AG04449 (cell line): ENCODE results near the gene AKAP8.

Experiments used
- CTCF ChIA-PET: fragments of 350-600 bp; formaldehyde crosslinking; extraction: SDS; loops from one replicate; lab custom pipeline; 2021; ENCODE audit warnings: antibody characterized with exemption; lab: Yijun Ruan, JAX
- POLR2A ChIA-PET: fragments of 400-600, 350-600 bp; formaldehyde crosslinking; extraction: SDS; loops from one replicate; lab custom pipeline; 2020; ENCODE audit warnings: antibody characterized with exemption, inconsistent platforms; lab: Yijun Ruan, JAX
- DNase-seq: peaks from one replicate; pipeline ENCODE4 v3.0.0-alpha.2; 2010; ENCODE audit warnings: low read depth, low spot score
- H3K4me3 ChIP-seq: 2 replicates; pipeline ENCODE4 v1.5.1; 2011; ENCODE audit warnings: low read depth, mild to moderate bottlenecking, control low read depth, low read length
- CTCF ChIP-seq: IDR thresholded peaks from one replicate; pipeline ENCODE4 v1.5.1; 2011; ENCODE audit warnings: mild to moderate bottlenecking, moderate library complexity, low read length, control low read depth, inconsistent platforms; ENCODE audit not compliant: insufficient read depth; ENCODE audit errors: missing control alignments

Gene AKAP8

GRCh38 chr19:15379999-15380647 lies 536 bp upstream of the AKAP8 start:
- no peak for DNase-seq
- CTCF ChIA-PET, result interaction anchor here (1.1 to 1.6 kb wide), 5 partner anchors 39 to 288 kb away, joined by 3 to 7 read pairs (median 4); no protein-coding TSS in a partner anchor
- POLR2A ChIA-PET, result interaction anchor here (0.8 to 3.2 kb wide), 5 partner anchors 38 to 272 kb away, joined by 3 to 26 read pairs (median 4); partner anchors contain the start of gene AKAP8L
- no peak for TF ChIP-seq CTCF
- peak overlapping the region; percentile 69 for H3K4me3 ChIP-seq

GRCh38 chr19:15378534-15379082 lies 979 bp downstream of the AKAP8 start:
- CTCF ChIA-PET, result interaction anchor here (0.9 to 1.6 kb wide), 12 partner anchors 8 to 287 kb away, joined by 3 to 7 read pairs (median 4); no protein-coding TSS in a partner anchor
- H3K4me3 ChIP-seq, result peak overlapping the region; percentile 98
- no peak for TF ChIP-seq CTCF
- DNase-seq, result no peak
- POLR2A ChIA-PET, result interaction anchor here (0.8 to 3.2 kb wide), 7 partner anchors 13 to 153 kb away, joined by 3 to 26 read pairs (median 5); partner anchors contain the start of gene AKAP8L

- no peak for TF ChIP-seq CTCF
- ChIA-PET POLR2A (no interaction called here), CTCF (interaction anchor here (1.4 kb wide), 1 partner anchor 220 kb away, joined by 3 read pairs; no protein-coding TSS in a partner anchor)
- no peak overlapping the region for H3K4me3 ChIP-seq
- no peak for DNase-seq
These were observed 4.7 kb downstream of the AKAP8 start for GRCh38 chr19:15374796-15375440.

GRCh38 chr19:15374105-15374651 lies 5.4 kb downstream of the AKAP8 start:
- H3K4me3 ChIP-seq, result no peak overlapping the region
- no peak for DNase-seq
- ChIA-PET POLR2A (no interaction called here), CTCF (no interaction called here)
- TF ChIP-seq CTCF, result no peak

- TF ChIP-seq CTCF, result no peak
- ChIA-PET CTCF (no interaction called here), POLR2A (interaction anchor here (1.2 kb wide), 1 partner anchor 14 kb away, joined by 3 read pairs; no protein-coding TSS in a partner anchor)
- DNase-seq, result no peak
- H3K4me3 ChIP-seq, result no peak overlapping the region
These were observed 5.9 kb downstream of the AKAP8 start for GRCh38 chr19:15373644-15374043.
